ENCODE data around the gene RABL2B.

RABL2B gene

GRCh38 chr22:50722716-50723428 is 60.6 kb downstream of the RABL2B start:
- no peak for DNase-seq (ENCODE audit: low read depth in 2 of 2)

- no peak for DNase-seq (ENCODE audit: low read depth in 2 of 2)
These were observed 61.3 kb downstream of the RABL2B start for GRCh38 chr22:50722048-50722701.

GRCh38 chr22:50721257-50721844 is 62.1 kb downstream of the RABL2B start:
- DNase-seq (ENCODE audit: low read depth in 2 of 2), result no peak

- DNase-seq (ENCODE audit: low read depth in 2 of 2), result no peak
These were observed 62.9 kb downstream of the RABL2B start for GRCh38 chr22:50720301-50721256.

GRCh38 chr22:50719814-50720300 is 63.6 kb downstream of the RABL2B start:
- no peak for DNase-seq (ENCODE audit: low read depth in 2 of 2)

- no peak for DNase-seq (ENCODE audit: low read depth in 2 of 2)
These were observed 65.1 kb downstream of the RABL2B start for GRCh38 chr22:50718352-50718709.

- DNase-seq (ENCODE audit: low read depth in 2 of 2), result no peak
These were observed 65.6 kb downstream of the RABL2B start for GRCh38 chr22:50717709-50718351.
